ENCODE data around the gene PDIK1L. TPM values are rescaled to one million over a fixed set of nuclear protein-coding genes. Genes with fewer than 3 reads are reported as not detected.
A peak's percentile ranks its signal among the peaks of the same experiment; 100 is the strongest.

Gene PDIK1L
- total RNA-seq, result 10 to 100 TPM; 12.3 to 13.0 TPM

- intact Hi-C loops (cut with DNase I, micrococcal nuclease), result loop anchor here (1.0 to 5.0 kb wide), 16 partner anchors 15 to 865 kb away; partner anchors contain the start of genes CEP85 (in 1 of the 2), DHDDS (in 1 of the 2), NUDC (in 1 of the 2) and PAFAH2 (in 1 of the 2)
- ATAC-seq, result peak; percentile 85
- Mint-ChIP-seq H3K27me3 (no peaks in the 10 kb centered on the region), H3K4me1 (peaks cover 27% of the 10 kb centered on the region), H3K4me3 (peak within 1 kb of the TSS; percentile 96), H3K9me3 (ENCODE audit: low read depth) (no peaks in the 10 kb centered on the region), H3K27ac (peak within 1 kb of the TSS; percentile 91), H3K36me3 (ENCODE audit: low read depth) (peaks cover 11% of the 10 kb centered on the region)
- peak; percentile 97 for DNase-seq
- ChIA-PET CTCF (interaction anchor here (0.6 to 3.2 kb wide), 6 partner anchors 12 to 714 kb away, joined by 3 to 27 read pairs (median 3); no protein-coding TSS in a partner anchor), POLR2A (interaction anchor here (0.6 to 1.1 kb wide), 5 partner anchors 12 to 206 kb away, joined by 3 to 6 read pairs (median 3); partner anchors contain the start of gene CD52)
Measured at GRCh38 chr1:26111530-26112406, at the start of gene PDIK1L. Gene PDIK1L (plus strand): TSS chr1:26111824. CDS start chr1:26114309, 2,485 bp downstream.

GRCh38 chr1:26064553-26064952 lies 47.1 kb upstream of the PDIK1L start:
- no peak for ATAC-seq
- Mint-ChIP-seq H3K9me3 (ENCODE audit: low read depth) (no peaks in the 10 kb centered on the region), H3K4me3 (no peak overlapping the region), H3K36me3 (ENCODE audit: low read depth) (no peaks in the 10 kb centered on the region), H3K27ac (no peak overlapping the region), H3K4me1 (no peaks in the 10 kb centered on the region), H3K27me3 (peaks cover under 1% of the 10 kb centered on the region)
- CTCF ChIA-PET, result interaction anchor here (1.0 to 1.9 kb wide), 2 partner anchors 28 to 330 kb away, joined by 3 to 8 read pairs; no protein-coding TSS in a partner anchor
- intact Hi-C loops (cut with DNase I, micrococcal nuclease), result no loop called here
- POLR2A ChIA-PET, result no interaction called here
- no peak for DNase-seq

- Mint-ChIP-seq H3K4me1 (no peaks in the 10 kb centered on the region), H3K9me3 (ENCODE audit: low read depth) (no peaks in the 10 kb centered on the region), H3K27me3 (no peaks in the 10 kb centered on the region), H3K27ac (no peak overlapping the region), H3K4me3 (no peak overlapping the region), H3K36me3 (ENCODE audit: low read depth) (no peaks in the 10 kb centered on the region)
- no peak for ATAC-seq
- CTCF ChIA-PET, result interaction anchor here (1.0 to 1.9 kb wide), 6 partner anchors 8 to 173 kb away, joined by 3 to 8 read pairs (median 4); no protein-coding TSS in a partner anchor
- POLR2A ChIA-PET, result no interaction called here
- DNase-seq, result no peak
- intact Hi-C loops (cut with DNase I, micrococcal nuclease), result no loop called here
Measured at GRCh38 chr1:26066160-26066559, 45.5 kb upstream of the PDIK1L start.

- Mint-ChIP-seq H3K27ac (no peak overlapping the region), H3K36me3 (ENCODE audit: low read depth) (no peaks in the 10 kb centered on the region), H3K27me3 (no peaks in the 10 kb centered on the region), H3K9me3 (ENCODE audit: low read depth) (no peaks in the 10 kb centered on the region), H3K4me3 (no peak overlapping the region), H3K4me1 (no peaks in the 10 kb centered on the region)
- DNase-seq (no peak), ATAC-seq (no peak)
- intact Hi-C loops (cut with DNase I, micrococcal nuclease), result no loop called here
- POLR2A ChIA-PET, result no interaction called here
- CTCF ChIA-PET, result interaction anchor here (0.6 to 1.8 kb wide), 3 partner anchors 9 to 172 kb away, joined by 3 to 6 read pairs (median 3); no protein-coding TSS in a partner anchor
Measured at GRCh38 chr1:26066857-26067256, 44.8 kb upstream of the PDIK1L start.

GRCh38 chr1:26067432-26067911 lies 44.2 kb upstream of the PDIK1L start, which contains the start of gene TRIM63:
Gene TRIM63 (minus strand): TSS chr1:26067630. CDS start chr1:26067494, 136 bp downstream.
- peaks cover 5% of the 10 kb centered on the region for H3K27me3 Mint-ChIP-seq
- H3K36me3 Mint-ChIP-seq (ENCODE audit: low read depth), result no peaks in the 10 kb centered on the region
- H3K4me3 Mint-ChIP-seq, result no peak within 1 kb of the TSS
- POLR2A ChIA-PET, result no interaction called here
- CTCF ChIA-PET, result interaction anchor here (0.6 to 1.8 kb wide), 4 partner anchors 10 to 172 kb away, joined by 3 to 6 read pairs (median 3); no protein-coding TSS in a partner anchor
- DNase-seq, result no peak
- no peak within 1 kb of the TSS for H3K27ac Mint-ChIP-seq
- ATAC-seq, result no peak
- no peaks in the 10 kb centered on the region for H3K9me3 Mint-ChIP-seq (ENCODE audit: low read depth)
- intact Hi-C loops (cut with DNase I, micrococcal nuclease), result no loop called here
- H3K4me1 Mint-ChIP-seq, result no peaks in the 10 kb centered on the region

- no peaks in the 10 kb centered on the region for H3K4me1 Mint-ChIP-seq
- ChIA-PET POLR2A (no interaction called here), CTCF (interaction anchor here (1.3 to 1.4 kb wide), 2 partner anchors 35 to 75 kb away, joined by 3 to 6 read pairs; no protein-coding TSS in a partner anchor)
- ATAC-seq (no peak), DNase-seq (no peak)
- H3K36me3 Mint-ChIP-seq (ENCODE audit: low read depth), result no peaks in the 10 kb centered on the region
- intact Hi-C loops (cut with DNase I, micrococcal nuclease), result no loop called here
- H3K4me3 Mint-ChIP-seq, result no peak overlapping the region
- H3K27me3 Mint-ChIP-seq, result peaks cover 12% of the 10 kb centered on the region
- no peaks in the 10 kb centered on the region for H3K9me3 Mint-ChIP-seq (ENCODE audit: low read depth)
- no peak overlapping the region for H3K27ac Mint-ChIP-seq
Measured at GRCh38 chr1:26069941-26070295, 41.7 kb upstream of the PDIK1L start.

- peaks cover 12% of the 10 kb centered on the region for H3K27me3 Mint-ChIP-seq
- H3K36me3 Mint-ChIP-seq (ENCODE audit: low read depth), result no peaks in the 10 kb centered on the region
- H3K4me1 Mint-ChIP-seq, result no peaks in the 10 kb centered on the region
- intact Hi-C loops (cut with DNase I, micrococcal nuclease), result no loop called here
- no peak overlapping the region for H3K27ac Mint-ChIP-seq
- H3K9me3 Mint-ChIP-seq (ENCODE audit: low read depth), result no peaks in the 10 kb centered on the region
- ChIA-PET CTCF (interaction anchor here (0.8 to 1.4 kb wide), 4 partner anchors 18 to 74 kb away, joined by 3 to 6 read pairs (median 3); no protein-coding TSS in a partner anchor), POLR2A (no interaction called here)
- DNase-seq (no peak), ATAC-seq (no peak)
- H3K4me3 Mint-ChIP-seq, result no peak overlapping the region
Measured at GRCh38 chr1:26070296-26070962, 41.2 kb upstream of the PDIK1L start.

GRCh38 chr1:26070963-26071342 lies 40.7 kb upstream of the PDIK1L start:
- no peaks in the 10 kb centered on the region for H3K36me3 Mint-ChIP-seq (ENCODE audit: low read depth)
- peaks cover 12% of the 10 kb centered on the region for H3K27me3 Mint-ChIP-seq
- ChIA-PET POLR2A (no interaction called here), CTCF (interaction anchor here (0.8 to 1.4 kb wide), 4 partner anchors 19 to 74 kb away, joined by 3 to 6 read pairs (median 3); no protein-coding TSS in a partner anchor)
- no peak for ATAC-seq
- no peaks in the 10 kb centered on the region for H3K4me1 Mint-ChIP-seq
- intact Hi-C loops (cut with DNase I, micrococcal nuclease), result no loop called here
- no peak for DNase-seq
- no peak overlapping the region for H3K27ac Mint-ChIP-seq
- H3K4me3 Mint-ChIP-seq, result no peak overlapping the region
- no peaks in the 10 kb centered on the region for H3K9me3 Mint-ChIP-seq (ENCODE audit: low read depth)

GRCh38 chr1:26072305-26072704 lies 39.3 kb upstream of the PDIK1L start:
- Mint-ChIP-seq H3K27me3 (peaks cover 15% of the 10 kb centered on the region), H3K4me3 (no peak overlapping the region), H3K27ac (no peak overlapping the region), H3K4me1 (no peaks in the 10 kb centered on the region), H3K36me3 (ENCODE audit: low read depth) (no peaks in the 10 kb centered on the region), H3K9me3 (ENCODE audit: low read depth) (no peaks in the 10 kb centered on the region)
- ATAC-seq (no peak), DNase-seq (no peak)
- intact Hi-C loops (cut with DNase I, micrococcal nuclease), result no loop called here
- ChIA-PET CTCF (no interaction called here), POLR2A (no interaction called here)

- Mint-ChIP-seq H3K4me3 (no peak overlapping the region), H3K27ac (no peak overlapping the region), H3K9me3 (ENCODE audit: low read depth) (no peaks in the 10 kb centered on the region), H3K4me1 (no peaks in the 10 kb centered on the region), H3K36me3 (ENCODE audit: low read depth) (no peaks in the 10 kb centered on the region), H3K27me3 (peaks cover 17% of the 10 kb centered on the region)
- ChIA-PET CTCF (interaction anchor here (1.1 kb wide), 1 partner anchor 39 kb away, joined by 4 read pairs; no protein-coding TSS in a partner anchor), POLR2A (no interaction called here)
- intact Hi-C loops (cut with DNase I, micrococcal nuclease), result no loop called here
- DNase-seq (no peak), ATAC-seq (no peak)
Measured at GRCh38 chr1:26075421-26076144, 36.0 kb upstream of the PDIK1L start.

- no peak overlapping the region for H3K4me3 Mint-ChIP-seq
- ChIA-PET POLR2A (no interaction called here), CTCF (interaction anchor here (1.8 kb wide), 1 partner anchor 68 kb away, joined by 5 read pairs; no protein-coding TSS in a partner anchor)
- no peak for DNase-seq
- ATAC-seq, result no peak
- no peak overlapping the region for H3K27ac Mint-ChIP-seq
- no peaks in the 10 kb centered on the region for H3K36me3 Mint-ChIP-seq (ENCODE audit: low read depth)
- H3K9me3 Mint-ChIP-seq (ENCODE audit: low read depth), result no peaks in the 10 kb centered on the region
- peaks cover 12% of the 10 kb centered on the region for H3K27me3 Mint-ChIP-seq
- no peaks in the 10 kb centered on the region for H3K4me1 Mint-ChIP-seq
- intact Hi-C loops (cut with DNase I, micrococcal nuclease), result no loop called here
Measured at GRCh38 chr1:26077524-26077923, 34.1 kb upstream of the PDIK1L start.
